Heart right ventricle (tissue), 16 donors: Measurements from ENCODE around the gene TCF12. TPM values are rescaled to one million over a fixed set of nuclear protein-coding genes. Genes with fewer than 3 reads are reported as not detected.

ENCODE experiments used
- ATAC-seq, 8 donors: fragments of 200-7000 bp; cut with Tn5 transposase; one replicate each; pipeline ENCODE4 v1.9.1; 2020; ENCODE audit warnings: mild to moderate bottlenecking in 8 of 8, moderate library complexity in 8 of 8, moderate number of reproducible peaks in 1 of 8
- DNase-seq, 2 donors: peaks; one replicate each; pipeline ENCODE4 v3.0.0-alpha.2; 2020
- H3K27ac ChIP-seq, 10 donors: fragments of 200-600 bp; sonication (generic) in 2 of 10; one replicate each; pipeline versions ENCODE4 v1.5.0 to v1.8.0; 2020 to 2022; ENCODE audit warnings: mild to moderate bottlenecking in 3 of 10
- H3K27me3 ChIP-seq, 7 donors: fragments of 200-600 bp; one replicate each; pipeline ENCODE4 v1.8.0; 2021 to 2022; ENCODE audit warnings: mild to moderate bottlenecking in 2 of 7
- H3K36me3 ChIP-seq, 9 donors: fragments of 200-600 bp; sonication (generic) in 1 of 9; one replicate each; pipeline versions ENCODE4 v1.5.0 to v1.8.0; 2020 to 2022; ENCODE audit warnings: mild to moderate bottlenecking in 2 of 9
- H3K4me1 ChIP-seq, 9 donors: fragments of 200-600 bp; sonication (generic) in 1 of 9; one replicate each; pipeline versions ENCODE4 v1.5.0 to v1.8.0; 2020 to 2022; ENCODE audit warnings: mild to moderate bottlenecking in 4 of 9
- H3K4me3 ChIP-seq, 10 donors: fragments of 200-600 bp; sonication (generic) in 2 of 10; one replicate each; pipeline versions ENCODE4 v1.5.0 to v1.8.0; 2020 to 2022; ENCODE audit warnings: mild to moderate bottlenecking in 7 of 10, moderate library complexity in 2 of 10
- H3K9me3 ChIP-seq, 11 donors: fragments of 200-600 bp in 10 of 11; sonication (generic) in 2 of 11; one replicate each; pipeline versions ENCODE4 v1.5.0 to v1.8.0; 2013 to 2022; ENCODE audit warnings: mild to moderate bottlenecking in 2 of 11, control low read depth in 1 of 11, moderate library complexity in 1 of 11
- CTCF ChIP-seq, 9 donors: fragments of 200-600 bp; sonication (generic) in 2 of 9; IDR thresholded peaks; one replicate each; pipeline versions ENCODE4 v1.5.0 to v1.8.0; 2021 to 2022; ENCODE audit warnings: antibody characterized with exemption in 9 of 9, mild to moderate bottlenecking in 5 of 9, moderate library complexity in 1 of 9
- WGBS, 2 donors: extraction: QIAGEN DNeasy Blood & Tissue Kit; methylation state at CpG; one replicate each; pipeline ENCODE4 v1.1.7; 2013; ENCODE audit warnings: inconsistent platforms in 1 of 2; 5-methylcytosine and 5-hydroxymethylcytosine counted together
- intact Hi-C, 10 donors: fragments of 100-400 bp; cut with DNase I; formaldehyde crosslinking; loops; one replicate each; pipeline versions ENCODE4 v1.11.1 to v1.14.2; 2022
- polyA plus RNA-seq, 2 donors: library from polyadenylated mRNA; stranded (reverse); fragments of 200-250 nt; gene quantifications; one replicate each; pipeline ENCODE4 v1.2.3, GENCODE V29; 2013
- total RNA-seq, 10 donors: library from RNA; stranded (reverse); fragmentation: NEBNext Ultra II Directional in 3 of 10; extraction: Animal tissue kit (Norgen Biotek cat#: 25700) in 3 of 10; gene quantifications; one replicate each; pipeline versions ENCODE4 v1.2.1 to v1.2.4, GENCODE V29; 2021 to 2023
- donor health status: Arrhythmogenic right ventricular cardiomyopathy.
- donor health status: ischemic (EF 13 %, LVEDD 7.1; RV severe dilation, severe dysfunction).
- donor health status: healthy with polysubstance abuse.
- donor health status: DM: no; HTN: yes; CAD: no.
- donor health status: DM: no; HTN: no; CAD: no.
- donor health status: ischemic (EF 25% LVEDD 6.9; RV normal size, moderate dysfunction).
- donor health status: ischemic (EF 25% LVEDD 5.7; RV mildly dilated, moderate dysfunction).
- donor health status: healthy.
- donor health status: DM: yes; HTN: yes; CAD: no.
- donor health status: Ischemic cardiomyopathy.
- donor health status: ischemic (EF 35%, LVEDD 5.7; RV mildly dilated, moderate dysfunction).
- donor health status: nonischemic (EF 11% LVEDD 7.7; RV severe dilation, severe dysfunction).
- donor health status: DM: yes; HTN: yes; CAD: no.
- donor health status: PGD.
- donor health status: ischemic (EF 29% LVEDD 5.4; RV normal size, mild dysfunction).
- donor health status: nonischemic (EF 23%, LVEDD 6.1; RV moderate dilation, normal function).

The TCF12 gene
- total and polyA plus RNA-seq, 12 donors = 8.7 to 55.7 (median 38.4) TPM

- Histone ChIP-seq H3K27ac (no peak overlapping the region), H3K4me3 (no peak overlapping the region), H3K27me3 (no peaks in the 10 kb centered on the region), H3K36me3 (no peaks in the 10 kb centered on the region), H3K9me3 (peaks cover 0 to 32% (median 20%) of the 10 kb centered on the region in 11 donors), H3K4me1 (peaks cover 0 to 37% (median 26%) of the 10 kb centered on the region in 9 donors)
- no peak for TF ChIP-seq CTCF (IDR thresholded peaks at IDR 0.05)
- ATAC-seq = no peak
- intact Hi-C loops = no loop called here
- no peak for DNase-seq
Observed at GRCh38 chr15:56959318-56959648, 40.8 kb downstream of the TCF12 start.

- no peak for ATAC-seq
- DNase-seq = no peak
- whole genome bisulfite sequencing, 2 donors = 92 to 98% methylated on average over 2 of the region's 2 CpGs
- no peak overlapping the region for H3K4me3 ChIP-seq
- peaks cover 0 to 46% (median 33%) of the 10 kb centered on the region in 9 donors for H3K4me1 ChIP-seq
- H3K36me3 ChIP-seq = no peaks in the 10 kb centered on the region
- TF ChIP-seq CTCF (IDR thresholded peaks at IDR 0.05) = no peak
- H3K9me3 ChIP-seq = peaks cover 0 to 26% (median 15%) of the 10 kb centered on the region in 11 donors
- intact Hi-C loops = no loop called here
- H3K27ac ChIP-seq = no peak overlapping the region
- H3K27me3 ChIP-seq = no peaks in the 10 kb centered on the region
Observed at GRCh38 chr15:56960116-56960515, 41.7 kb downstream of the TCF12 start.

- intact Hi-C loops = no loop called here
- H3K36me3 ChIP-seq = no peaks in the 10 kb centered on the region
- WGBS, 2 donors = 81 to 87% methylated on average over 2 of the region's 2 CpGs
- H3K27me3 ChIP-seq = no peaks in the 10 kb centered on the region
- H3K4me3 ChIP-seq = no peak overlapping the region
- no peak overlapping the region for H3K27ac ChIP-seq
- TF ChIP-seq CTCF (IDR thresholded peaks at IDR 0.05) = no peak
- DNase-seq (no peak), ATAC-seq (no peak)
- no peaks in the 10 kb centered on the region for H3K9me3 ChIP-seq
- H3K4me1 ChIP-seq = peaks cover 0 to 70% (median 50%) of the 10 kb centered on the region in 9 donors
Observed at GRCh38 chr15:56963126-56963525, 44.7 kb downstream of the TCF12 start.

- ATAC-seq = peak in 1 of 8 donors; percentile 29
Observed at GRCh38 chr15:56963710-56964109, 45.3 kb downstream of the TCF12 start.

More at GRCh38 chr15:56963710-56964109, 45.3 kb downstream of the TCF12 start:
- WGBS, 2 donors = 55 to 67% methylated on average over 4 of the region's 4 CpGs
- Histone ChIP-seq H3K4me3 (no peak overlapping the region), H3K27me3 (no peaks in the 10 kb centered on the region), H3K36me3 (no peaks in the 10 kb centered on the region), H3K4me1 (peaks cover 0 to 70% (median 49%) of the 10 kb centered on the region in 9 donors), H3K9me3 (no peaks in the 10 kb centered on the region), H3K27ac (no peak overlapping the region)
- TF ChIP-seq CTCF (IDR thresholded peaks at IDR 0.05) = no peak
- intact Hi-C loops = no loop called here
- no peak for DNase-seq
